Measurements from ENCODE around the gene IGF1R.

The IGF1R gene

GRCh38 chr15:98901434-98902072 is 253.2 kb downstream of the IGF1R start:
- TF ChIP-seq, protein P1, sequence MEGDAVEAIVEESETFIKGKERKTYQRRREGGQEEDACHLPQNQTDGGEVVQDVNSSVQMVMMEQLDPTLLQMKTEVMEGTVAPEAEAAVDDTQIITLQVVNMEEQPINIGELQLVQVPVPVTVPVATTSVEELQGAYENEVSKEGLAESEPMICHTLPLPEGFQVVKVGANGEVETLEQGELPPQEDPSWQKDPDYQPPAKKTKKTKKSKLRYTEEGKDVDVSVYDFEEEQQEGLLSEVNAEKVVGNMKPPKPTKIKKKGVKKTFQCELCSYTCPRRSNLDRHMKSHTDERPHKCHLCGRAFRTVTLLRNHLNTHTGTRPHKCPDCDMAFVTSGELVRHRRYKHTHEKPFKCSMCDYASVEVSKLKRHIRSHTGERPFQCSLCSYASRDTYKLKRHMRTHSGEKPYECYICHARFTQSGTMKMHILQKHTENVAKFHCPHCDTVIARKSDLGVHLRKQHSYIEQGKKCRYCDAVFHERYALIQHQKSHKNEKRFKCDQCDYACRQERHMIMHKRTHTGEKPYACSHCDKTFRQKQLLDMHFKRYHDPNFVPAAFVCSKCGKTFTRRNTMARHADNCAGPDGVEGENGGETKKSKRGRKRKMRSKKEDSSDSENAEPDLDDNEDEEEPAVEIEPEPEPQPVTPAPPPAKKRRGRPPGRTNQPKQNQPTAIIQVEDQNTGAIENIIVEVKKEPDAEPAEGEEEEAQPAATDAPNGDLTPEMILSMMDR (IDR thresholded peaks at IDR 0.05; ENCODE audit: low read depth, low read length): no peak

DNA sequence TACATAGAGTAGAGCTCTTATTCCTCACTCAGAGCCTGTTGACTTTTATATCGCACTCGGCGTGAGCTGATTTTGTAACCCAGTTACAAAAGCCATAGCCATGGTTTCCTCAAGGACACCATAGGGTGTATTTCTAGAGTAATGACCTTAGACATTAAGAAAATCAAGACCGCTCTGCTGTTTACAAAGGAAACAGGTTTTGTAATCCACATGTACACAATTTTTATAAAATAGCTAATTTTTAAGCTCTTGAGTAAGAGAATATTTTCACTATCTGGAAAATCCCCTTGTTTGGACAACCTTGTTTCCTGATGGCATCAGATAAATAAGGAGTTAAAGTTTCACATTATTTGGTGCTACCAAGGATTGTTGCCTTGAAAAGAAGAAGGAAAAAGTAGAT is 254.6 kb downstream of the IGF1R start:
- DNase-seq: no peak
- TF ChIP-seq, protein P1 (IDR thresholded peaks at IDR 0.05; ENCODE audit: low read depth, low read length): no peak
- H3K4me3 ChIP-seq (ENCODE audit: low read depth, low read length): no peak overlapping the region
- H3K9me3 ChIP-seq: no peaks in the 10 kb centered on the region
- peaks cover 52% of the 10 kb centered on the region for H3K36me3 ChIP-seq
- H3K27me3 ChIP-seq: no peaks in the 10 kb centered on the region
- peaks cover 26% of the 10 kb centered on the region for H3K4me1 ChIP-seq

More at GRCh38 chr15:98901434-98902072, 253.2 kb downstream of the IGF1R start:
- peaks cover 26% of the 10 kb centered on the region for H3K4me1 ChIP-seq
- DNase-seq: no peak
- no peak overlapping the region for H3K4me3 ChIP-seq (ENCODE audit: low read depth, low read length)
- H3K9me3 ChIP-seq: no peaks in the 10 kb centered on the region
- H3K36me3 ChIP-seq: peaks cover 54% of the 10 kb centered on the region
- H3K27me3 ChIP-seq: no peaks in the 10 kb centered on the region

DNA sequence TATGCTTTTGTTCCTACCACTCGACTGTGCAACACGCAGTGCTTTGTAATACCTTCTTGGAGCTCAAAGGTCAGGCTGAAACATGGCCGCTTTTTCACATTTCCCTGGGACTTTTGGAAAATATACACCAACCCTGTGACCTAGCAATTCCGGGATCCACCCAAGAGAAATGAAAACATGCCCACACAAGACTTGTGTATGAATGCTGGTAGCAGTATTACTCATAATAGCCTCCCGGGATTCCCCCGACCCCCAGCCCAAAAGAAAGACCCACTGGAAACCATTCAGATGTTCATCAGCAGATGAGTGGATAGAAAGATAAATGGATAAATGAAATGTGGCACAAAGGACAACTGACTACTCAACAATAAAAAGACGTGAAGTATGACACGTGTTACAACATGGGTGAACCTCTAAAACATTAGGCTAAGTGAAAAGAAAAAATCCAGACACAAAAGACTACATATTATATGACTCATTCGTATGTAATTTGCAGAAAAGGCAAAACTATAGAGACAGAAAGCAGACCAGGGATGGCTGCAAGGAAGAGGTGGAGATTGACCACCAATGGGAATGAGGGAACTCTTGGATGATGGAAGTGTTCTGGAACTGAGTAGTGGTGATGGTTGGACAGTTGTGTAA is 255.2 kb downstream of the IGF1R start:
- Histone ChIP-seq H3K9me3 (no peaks in the 10 kb centered on the region), H3K36me3 (peaks cover 52% of the 10 kb centered on the region), H3K4me3 (ENCODE audit: low read depth, low read length) (no peak overlapping the region), H3K27me3 (no peaks in the 10 kb centered on the region), H3K4me1 (peaks cover 26% of the 10 kb centered on the region)
- no peak for DNase-seq
- TF ChIP-seq, protein P1 (IDR thresholded peaks at IDR 0.05; ENCODE audit: low read depth, low read length): no peak

DNA sequence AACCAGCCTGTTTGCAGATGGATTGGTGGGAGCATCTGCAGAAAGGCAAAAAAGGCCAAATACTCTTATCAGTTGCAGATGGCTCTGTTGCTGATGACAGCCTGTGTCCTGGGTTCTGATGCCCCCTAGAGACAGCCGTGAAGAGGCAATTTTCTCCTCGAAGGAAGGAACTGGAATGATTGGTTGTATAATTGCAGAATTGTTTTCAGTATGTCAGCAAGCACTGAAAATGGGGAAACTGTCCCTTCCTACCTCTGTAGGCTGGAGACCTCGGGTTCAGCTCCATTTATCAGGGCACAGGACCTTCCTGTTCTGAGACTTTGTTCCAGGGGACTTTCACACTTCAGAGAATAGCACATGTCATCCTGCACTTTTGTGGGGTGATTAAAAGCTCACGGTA is 256.2 kb downstream of the IGF1R start:
- Histone ChIP-seq H3K27me3 (no peaks in the 10 kb centered on the region), H3K9me3 (no peaks in the 10 kb centered on the region), H3K4me1 (peaks cover 19% of the 10 kb centered on the region), H3K4me3 (ENCODE audit: low read depth, low read length) (no peak overlapping the region), H3K36me3 (peaks cover 52% of the 10 kb centered on the region)
- TF ChIP-seq, protein P1 (IDR thresholded peaks at IDR 0.05; ENCODE audit: low read depth, low read length): peak; percentile 93
- peak; percentile 73 for DNase-seq

DNA sequence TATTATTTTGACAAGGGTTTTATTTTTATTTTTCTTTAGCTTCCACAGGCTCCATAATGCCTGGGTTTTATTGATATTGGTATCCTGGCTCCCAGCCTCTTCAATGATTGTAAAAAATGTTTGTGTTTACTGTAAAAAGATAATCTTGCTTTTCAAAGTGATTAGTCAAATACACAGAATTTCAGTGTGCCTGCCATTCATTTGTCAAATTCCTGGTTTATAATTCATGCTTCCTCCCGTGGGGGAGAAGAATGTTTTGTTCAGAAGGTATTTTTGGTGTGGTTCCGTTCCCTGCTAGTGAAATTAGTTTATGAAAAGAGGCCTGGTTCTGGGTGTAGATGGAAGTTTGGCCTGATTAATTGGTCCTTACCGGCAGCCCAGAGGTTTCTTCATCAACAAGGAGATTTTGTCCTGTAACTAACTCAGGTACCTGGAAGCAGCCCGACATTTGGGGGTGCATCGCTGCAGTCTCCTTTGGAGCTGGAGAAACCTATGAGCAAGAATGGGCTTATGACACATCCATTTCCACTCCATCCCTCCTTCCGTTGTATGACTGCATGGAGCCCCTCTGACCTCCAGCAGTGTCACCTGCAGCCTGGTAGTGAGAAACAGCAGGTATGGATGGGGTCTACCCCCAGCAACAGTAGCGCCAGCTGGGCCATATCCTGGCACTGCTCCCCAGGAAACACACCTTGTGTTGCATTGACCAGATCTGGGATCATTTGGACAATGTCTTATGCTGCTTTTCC is 257.8 kb downstream of the IGF1R start:
- H3K36me3 ChIP-seq: peaks cover 63% of the 10 kb centered on the region
- no peak for DNase-seq
- peaks cover 17% of the 10 kb centered on the region for H3K4me1 ChIP-seq

More for the DNA sequence above, 257.8 kb downstream of the IGF1R start:
- no peaks in the 10 kb centered on the region for H3K9me3 ChIP-seq
- TF ChIP-seq, protein P1 (IDR thresholded peaks at IDR 0.05; ENCODE audit: low read depth, low read length): no peak
- no peak overlapping the region for H3K4me3 ChIP-seq (ENCODE audit: low read depth, low read length)
- H3K27me3 ChIP-seq: no peaks in the 10 kb centered on the region

Measured in BE2C (cell line).